ENCODE measurements around the gene ZDHHC13. TPM values are rescaled to one million over a fixed set of nuclear protein-coding genes. Genes with fewer than 3 reads are reported as not detected.

The ZDHHC13 gene
- polyA plus RNA-seq, 1 of the 3 experiments (the other 2 are of a cell fraction): 8.2 TPM

DNA sequence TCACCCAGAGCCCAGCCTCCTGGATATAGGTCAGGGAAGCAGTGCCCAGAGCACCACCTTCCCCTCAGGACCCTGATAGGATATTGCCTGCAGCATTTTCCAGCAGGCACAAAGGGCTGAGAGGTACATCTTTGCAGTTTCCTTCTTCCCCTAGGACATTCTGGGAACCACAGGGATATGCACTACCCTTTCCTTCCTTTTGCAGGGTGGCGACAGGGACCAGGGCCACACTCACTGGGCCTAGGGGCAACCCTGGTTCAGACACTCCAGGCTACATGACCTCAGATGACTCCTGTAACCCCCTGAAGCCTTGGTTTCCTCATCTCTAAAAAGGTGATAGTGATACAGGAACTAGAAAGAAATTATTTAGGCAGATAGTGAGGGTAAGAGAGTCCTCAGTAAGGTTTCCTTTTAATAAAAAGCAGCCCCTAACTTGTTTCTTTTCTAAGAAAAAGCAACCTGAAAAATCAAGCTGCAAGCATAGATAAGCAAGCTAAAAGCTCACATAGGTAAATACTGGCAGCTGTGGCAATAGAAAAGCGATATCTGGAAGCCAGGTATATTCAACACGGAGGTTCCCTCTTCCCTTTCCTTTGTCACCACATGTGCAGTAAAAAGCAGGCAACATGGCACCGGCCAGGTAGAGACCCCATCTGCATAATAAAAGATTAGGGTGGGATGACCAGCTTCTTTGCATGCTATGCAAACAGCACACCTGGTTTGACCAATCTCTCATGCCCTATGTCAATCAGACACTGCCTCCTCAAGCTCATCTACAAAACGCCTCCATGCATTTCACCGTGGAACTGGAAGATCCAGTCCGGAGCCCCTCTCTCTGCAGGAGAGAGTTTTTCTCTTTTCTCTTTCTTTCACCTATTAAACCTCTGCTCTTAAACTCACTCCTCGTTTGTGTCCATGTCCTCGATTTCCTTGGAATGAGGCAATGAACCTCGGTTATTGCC, 43.2 kb upstream of the ZDHHC13 start:
- Histone ChIP-seq H3K9ac (no peak overlapping the region), H3K9me2 (no peaks in the 10 kb centered on the region), H3K27ac (ENCODE audit: low read depth in 2 of 2, low read length in 1 of 2) (no peak overlapping the region), H3K4me2 (no peak overlapping the region), H3K4me3 (ENCODE audit: low read depth in 2 of 2, low read length in 1 of 2) (no peak overlapping the region), H3F3A (replicated peaks; ENCODE audit: insufficient read depth) (no peaks in the 10 kb centered on the region), H3K27me3 (ENCODE audit: insufficient read depth) (no peaks in the 10 kb centered on the region), H3K36me3 (replicated peaks in 1 of 2; ENCODE audit: control insufficient read depth in 1 of 2, insufficient read depth in 2 of 2, low read length in 1 of 2) (no peaks in the 10 kb centered on the region), H3K79me2 (ENCODE audit: insufficient read depth) (no peaks in the 10 kb centered on the region), H3K9me3 (no peaks in the 10 kb centered on the region), H4K20me1 (ENCODE audit: insufficient read depth) (no peaks in the 10 kb centered on the region), H3K4me1 (ENCODE audit: control insufficient read depth in 1 of 2, insufficient read depth in 2 of 2, low read depth in 1 of 2, low read length in 1 of 2) (peaks cover 0 to 5% of the 10 kb centered on the region in 2 experiments; a peak in 2 of 4 replicates), H2AFZ (ENCODE audit: low read depth) (no peak overlapping the region)
- CTCF ChIA-PET: interaction anchor here (0.6 to 13.3 kb wide), 10 partner anchors 8 to 478 kb away, joined by 3 to 328 read pairs (median 4); partner anchors contain the start of gene MRGPRX2
- POLR2A ChIA-PET: no interaction called here
- TF ChIP-seq POLR2AphosphoS5 (IDR thresholded peaks at IDR 0.05; ENCODE audit: low read depth, low read length) (no peak), RXRA (IDR thresholded peaks at IDR 0.05; ENCODE audit: borderline replicate concordance, low read depth) (no peak), RCOR1 (IDR thresholded peaks at IDR 0.05; ENCODE audit: low read length) (no peak), JUND (IDR thresholded peaks at IDR 0.05) (no peak), TAF1 (IDR thresholded peaks at IDR 0.05; ENCODE audit: borderline replicate concordance, low read depth, low read length) (no peak)
- WGBS (ENCODE audit: low lambda C conversion rate): 57% methylated on average over 9 of the region's 10 CpGs
- no peak for DNase-seq

DNA sequence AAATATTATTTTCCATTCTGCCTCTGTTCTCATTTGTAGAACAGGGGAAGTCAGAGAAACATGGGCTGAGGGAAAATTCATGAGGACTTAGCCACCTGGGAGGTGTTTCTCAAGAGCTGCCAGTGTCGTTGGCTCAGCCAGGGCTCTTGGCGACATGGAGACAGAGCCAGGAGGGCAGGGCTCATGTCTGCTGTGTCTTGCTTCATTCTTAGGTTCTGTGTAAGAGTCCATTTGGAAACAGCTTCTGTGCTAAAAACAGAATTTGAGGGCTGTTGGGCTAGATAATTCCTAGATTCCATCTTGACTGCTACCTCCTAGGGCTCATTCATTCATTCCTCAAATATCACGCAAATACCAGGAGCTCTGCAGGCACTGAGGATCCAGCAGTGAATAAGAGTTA, 41.3 kb upstream of the ZDHHC13 start:
- peaks cover 6% of the 10 kb centered on the region for H3F3A ChIP-seq (replicated peaks; ENCODE audit: insufficient read depth)
- WGBS (ENCODE audit: low lambda C conversion rate): 73% methylated on average over 3 of the region's 3 CpGs
- CTCF ChIA-PET: interaction anchor here (1.1 to 13.3 kb wide), 18 partner anchors 12 to 476 kb away, joined by 3 to 328 read pairs (median 6); partner anchors contain the start of genes E2F8 and MRGPRX2

More for the DNA sequence above, 41.3 kb upstream of the ZDHHC13 start:
- Histone ChIP-seq H3K27me3 (ENCODE audit: insufficient read depth) (no peaks in the 10 kb centered on the region), H3K27ac (ENCODE audit: low read depth in 2 of 2, low read length in 1 of 2) (no peak overlapping the region), H3K9ac (no peak overlapping the region), H4K20me1 (ENCODE audit: insufficient read depth) (no peaks in the 10 kb centered on the region), H3K9me2 (no peaks in the 10 kb centered on the region), H3K79me2 (ENCODE audit: insufficient read depth) (no peaks in the 10 kb centered on the region), H3K4me3 (ENCODE audit: low read depth in 2 of 2, low read length in 1 of 2) (no peak overlapping the region), H3K36me3 (replicated peaks in 1 of 2; ENCODE audit: control insufficient read depth in 1 of 2, insufficient read depth in 2 of 2, low read length in 1 of 2) (no peaks in the 10 kb centered on the region), H3K4me1 (ENCODE audit: control insufficient read depth in 1 of 2, insufficient read depth in 2 of 2, low read depth in 1 of 2, low read length in 1 of 2) (peaks cover 0 to 15% of the 10 kb centered on the region in 2 experiments; a peak in 3 of 4 replicates), H3K9me3 (no peaks in the 10 kb centered on the region), H3K4me2 (no peak overlapping the region), H2AFZ (ENCODE audit: low read depth) (no peak overlapping the region)
- no peak for DNase-seq
- no peak for TF ChIP-seq TEAD4 (IDR thresholded peaks at IDR 0.05; ENCODE audit: borderline replicate concordance, insufficient read depth)
- TF ChIP-seq, protein P1, sequence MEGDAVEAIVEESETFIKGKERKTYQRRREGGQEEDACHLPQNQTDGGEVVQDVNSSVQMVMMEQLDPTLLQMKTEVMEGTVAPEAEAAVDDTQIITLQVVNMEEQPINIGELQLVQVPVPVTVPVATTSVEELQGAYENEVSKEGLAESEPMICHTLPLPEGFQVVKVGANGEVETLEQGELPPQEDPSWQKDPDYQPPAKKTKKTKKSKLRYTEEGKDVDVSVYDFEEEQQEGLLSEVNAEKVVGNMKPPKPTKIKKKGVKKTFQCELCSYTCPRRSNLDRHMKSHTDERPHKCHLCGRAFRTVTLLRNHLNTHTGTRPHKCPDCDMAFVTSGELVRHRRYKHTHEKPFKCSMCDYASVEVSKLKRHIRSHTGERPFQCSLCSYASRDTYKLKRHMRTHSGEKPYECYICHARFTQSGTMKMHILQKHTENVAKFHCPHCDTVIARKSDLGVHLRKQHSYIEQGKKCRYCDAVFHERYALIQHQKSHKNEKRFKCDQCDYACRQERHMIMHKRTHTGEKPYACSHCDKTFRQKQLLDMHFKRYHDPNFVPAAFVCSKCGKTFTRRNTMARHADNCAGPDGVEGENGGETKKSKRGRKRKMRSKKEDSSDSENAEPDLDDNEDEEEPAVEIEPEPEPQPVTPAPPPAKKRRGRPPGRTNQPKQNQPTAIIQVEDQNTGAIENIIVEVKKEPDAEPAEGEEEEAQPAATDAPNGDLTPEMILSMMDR (IDR thresholded peaks at IDR 0.05): no peak
- TF ChIP-seq RAD21 (IDR thresholded peaks at IDR 0.05; ENCODE audit: low read length): no peak
- TF ChIP-seq RCOR1 (IDR thresholded peaks at IDR 0.05; ENCODE audit: low read length): no peak
- no peak for TF ChIP-seq FOXJ3 (CRISPR knock-in tag; IDR thresholded peaks at IDR 0.05)
- TF ChIP-seq, protein P2, sequence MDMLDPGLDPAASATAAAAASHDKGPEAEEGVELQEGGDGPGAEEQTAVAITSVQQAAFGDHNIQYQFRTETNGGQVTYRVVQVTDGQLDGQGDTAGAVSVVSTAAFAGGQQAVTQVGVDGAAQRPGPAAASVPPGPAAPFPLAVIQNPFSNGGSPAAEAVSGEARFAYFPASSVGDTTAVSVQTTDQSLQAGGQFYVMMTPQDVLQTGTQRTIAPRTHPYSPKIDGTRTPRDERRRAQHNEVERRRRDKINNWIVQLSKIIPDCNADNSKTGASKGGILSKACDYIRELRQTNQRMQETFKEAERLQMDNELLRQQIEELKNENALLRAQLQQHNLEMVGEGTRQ (IDR thresholded peaks at IDR 0.05; ENCODE audit: borderline replicate concordance, low read depth, low read length): no peak
- TF ChIP-seq RXRA (IDR thresholded peaks at IDR 0.05; ENCODE audit: borderline replicate concordance, low read depth): no peak
- no peak for TF ChIP-seq MEF2A (IDR thresholded peaks at IDR 0.05; ENCODE audit: borderline replicate concordance, low read depth)
- no peak for TF ChIP-seq GABPA (IDR thresholded peaks at IDR 0.05; ENCODE audit: low read depth)
- POLR2A ChIA-PET: no interaction called here
